MCF 10A (cell line): ENCODE results near the gene RUVBL1. TPM values are rescaled to one million over a fixed set of nuclear protein-coding genes. Genes with fewer than 3 reads are reported as not detected.
A peak's percentile ranks its signal among the peaks of the same experiment; 100 is the strongest.

Experiments
- BruUV-seq: library from RNA; stranded (reverse); fragments of 400-500 nt; replicated peaks from 2 replicates; lab custom pipeline; 2021; lab: Mats Ljungman, UMichigan
- CTCF ChIA-PET: fragments of 300-600 bp; sonication (Branson Sonifier 250); formaldehyde crosslinking; extraction: SDS; loops from one replicate; lab custom pipeline; 2021; ENCODE audit warnings: antibody characterized with exemption, inconsistent platforms; lab: Yijun Ruan, JAX
- POLR2A ChIA-PET: fragments of 300-600, 350-650 bp; sonication (Branson Sonifier 250); formaldehyde crosslinking; extraction: SDS; loops from one replicate; lab custom pipeline; 2020; ENCODE audit warnings: antibody characterized with exemption, inconsistent platforms; lab: Yijun Ruan, JAX
- DNase-seq: peaks from one replicate; pipeline ENCODE4 v3.0.0-alpha.2; 2018; ENCODE audit not compliant: unreplicated experiment
- H3K27ac Mint-ChIP-seq: one replicate; pipeline ENCODE4 v1.8.0; 2022; ENCODE audit warnings: mild to moderate bottlenecking, low read depth, mixed read lengths; ENCODE audit not compliant: unreplicated experiment
- H3K27me3 Mint-ChIP-seq: one replicate; pipeline ENCODE4 v1.8.0; 2022; ENCODE audit warnings: mixed read lengths; ENCODE audit not compliant: insufficient read depth, unreplicated experiment
- H3K36me3 Mint-ChIP-seq: one replicate; pipeline ENCODE4 v1.8.0; 2022; ENCODE audit warnings: mild to moderate bottlenecking, moderate library complexity, mixed read lengths; ENCODE audit not compliant: insufficient read depth, unreplicated experiment
- H3K4me1 Mint-ChIP-seq: one replicate; pipeline ENCODE4 v1.8.0; 2022; ENCODE audit warnings: mixed read lengths; ENCODE audit not compliant: insufficient read depth, unreplicated experiment
- H3K4me3 Mint-ChIP-seq: one replicate; pipeline ENCODE4 v1.8.0; 2022; ENCODE audit warnings: mild to moderate bottlenecking, moderate library complexity, mixed read lengths; ENCODE audit not compliant: unreplicated experiment
- H3K9me3 Mint-ChIP-seq: one replicate; pipeline ENCODE4 v1.8.0; 2022; ENCODE audit warnings: mixed read lengths; ENCODE audit not compliant: unreplicated experiment
- intact Hi-C: fragments of 100-400 bp; cut with micrococcal nuclease; formaldehyde crosslinking; loops from 2 replicates; pipeline ENCODE4 v1.14.1; 2022
- total RNA-seq: library from RNA; stranded (reverse); gene quantifications from 2 replicates; pipeline ENCODE4 v1.2.3, GENCODE V29; 2022
- TF ChIP-seq, protein P1 (sequence below): fragments of 200-600 bp; IDR thresholded peaks from one replicate; pipeline ENCODE4 v1.8.0; 2022; ENCODE audit warnings: antibody characterized with exemption, mild to moderate bottlenecking; ENCODE audit not compliant: unreplicated experiment

RUVBL1 gene
- total RNA-seq, 1 experiment from 2014 or later, result 114 TPM

DNA sequence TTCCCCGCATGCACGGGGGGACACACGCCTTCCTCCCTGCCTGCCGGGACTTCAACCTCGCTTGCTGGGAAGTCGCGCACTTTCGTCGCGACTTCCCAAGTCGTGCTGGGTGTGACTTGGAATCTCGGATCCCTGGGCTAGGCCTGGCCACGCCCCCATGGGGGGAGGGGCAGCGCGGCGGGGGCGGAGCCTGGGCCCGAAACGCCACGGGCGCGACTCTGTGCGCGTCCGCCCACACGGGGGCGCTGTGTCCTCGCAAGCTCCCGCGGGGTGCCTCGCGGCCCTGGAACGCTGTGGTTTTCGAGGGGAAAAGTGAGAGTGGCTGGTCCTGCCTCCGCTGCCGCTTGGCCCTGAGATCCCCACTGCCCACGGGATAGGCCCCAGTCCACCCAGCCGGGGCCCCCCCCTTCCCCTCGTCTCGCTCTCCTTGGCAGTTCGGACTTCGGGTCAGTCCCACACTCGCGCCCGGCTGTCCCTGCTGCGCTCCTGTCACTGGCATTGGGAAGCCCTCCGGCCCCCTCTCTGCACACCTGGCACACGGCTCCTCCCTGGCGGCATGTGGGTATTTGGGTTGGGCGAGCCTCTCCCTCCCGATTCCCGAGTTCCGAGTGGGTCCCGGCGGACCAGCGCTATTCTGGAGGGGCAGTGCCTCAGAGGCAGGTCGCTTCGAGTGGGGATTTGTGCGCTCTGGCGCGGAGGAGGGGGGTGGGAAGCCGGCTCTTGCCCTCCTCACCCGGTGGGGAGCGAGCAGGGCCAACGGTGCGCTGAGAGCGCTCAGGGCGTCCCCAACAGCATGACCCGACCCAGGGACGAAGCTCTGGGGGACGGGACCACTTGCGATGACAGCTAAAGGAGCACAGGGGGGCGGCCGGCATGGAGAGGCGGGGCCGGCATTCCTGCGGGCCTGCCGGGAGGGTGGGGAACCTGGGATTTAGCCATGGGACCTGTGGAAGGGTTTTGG is 47.8 kb downstream of the RUVBL1 start:
- TF ChIP-seq, protein P1, sequence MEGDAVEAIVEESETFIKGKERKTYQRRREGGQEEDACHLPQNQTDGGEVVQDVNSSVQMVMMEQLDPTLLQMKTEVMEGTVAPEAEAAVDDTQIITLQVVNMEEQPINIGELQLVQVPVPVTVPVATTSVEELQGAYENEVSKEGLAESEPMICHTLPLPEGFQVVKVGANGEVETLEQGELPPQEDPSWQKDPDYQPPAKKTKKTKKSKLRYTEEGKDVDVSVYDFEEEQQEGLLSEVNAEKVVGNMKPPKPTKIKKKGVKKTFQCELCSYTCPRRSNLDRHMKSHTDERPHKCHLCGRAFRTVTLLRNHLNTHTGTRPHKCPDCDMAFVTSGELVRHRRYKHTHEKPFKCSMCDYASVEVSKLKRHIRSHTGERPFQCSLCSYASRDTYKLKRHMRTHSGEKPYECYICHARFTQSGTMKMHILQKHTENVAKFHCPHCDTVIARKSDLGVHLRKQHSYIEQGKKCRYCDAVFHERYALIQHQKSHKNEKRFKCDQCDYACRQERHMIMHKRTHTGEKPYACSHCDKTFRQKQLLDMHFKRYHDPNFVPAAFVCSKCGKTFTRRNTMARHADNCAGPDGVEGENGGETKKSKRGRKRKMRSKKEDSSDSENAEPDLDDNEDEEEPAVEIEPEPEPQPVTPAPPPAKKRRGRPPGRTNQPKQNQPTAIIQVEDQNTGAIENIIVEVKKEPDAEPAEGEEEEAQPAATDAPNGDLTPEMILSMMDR, result peak; percentile 89
- peak; percentile 70 for DNase-seq
- ChIA-PET POLR2A (no interaction called here), CTCF (interaction anchor here (0.6 to 1.1 kb wide), 4 partner anchors 10 to 506 kb away, joined by 3 to 4 read pairs (median 4); no protein-coding TSS in a partner anchor)
- H3K27me3 Mint-ChIP-seq, result no peaks in the 10 kb centered on the region
- no peak overlapping the region for H3K27ac Mint-ChIP-seq
- intact Hi-C loops, result loop anchor here (1.0 kb wide), 1 partner anchor 57 kb away; no protein-coding TSS in a partner anchor
- peaks cover 7% of the 10 kb centered on the region for H3K4me1 Mint-ChIP-seq
- peak overlapping the region; percentile 72 for H3K4me3 Mint-ChIP-seq
- peaks cover 49% of the 10 kb centered on the region for H3K36me3 Mint-ChIP-seq
- no TSS peak for BruUV-seq
- no peaks in the 10 kb centered on the region for H3K9me3 Mint-ChIP-seq

DNA sequence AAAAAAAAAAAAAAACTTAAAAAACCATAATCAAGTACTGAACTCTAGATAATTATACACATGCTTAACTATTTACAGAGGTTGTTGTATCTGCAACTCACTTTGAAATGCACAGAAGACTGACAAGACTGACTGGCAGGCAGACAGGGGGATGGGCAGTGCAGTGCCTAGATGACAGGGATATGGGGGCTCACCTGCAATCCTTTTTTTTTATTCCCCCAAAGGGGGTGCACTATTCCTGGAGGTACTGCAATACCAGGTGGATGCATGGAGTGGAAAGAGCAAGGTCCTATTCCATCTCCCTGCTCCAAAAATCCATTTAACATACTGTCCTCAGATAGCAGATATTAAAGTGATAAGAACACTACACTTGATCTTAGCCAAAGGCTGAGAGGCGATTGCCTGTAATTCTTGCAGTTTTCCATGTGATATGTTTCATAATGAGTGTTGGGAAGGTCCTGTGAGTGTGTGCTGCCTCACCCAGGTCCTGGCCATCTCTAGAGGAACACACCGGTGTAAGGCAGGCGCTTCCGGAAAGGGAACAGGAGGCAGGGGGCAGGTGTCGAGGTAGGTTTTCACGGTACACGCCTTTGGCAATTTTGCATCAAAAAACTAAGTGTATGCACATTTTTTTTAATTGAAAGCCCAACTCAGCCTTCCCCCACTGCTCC is 48.6 kb downstream of the RUVBL1 start:
- ChIA-PET POLR2A (no interaction called here), CTCF (interaction anchor here (0.6 to 0.8 kb wide), 2 partner anchors 21 to 507 kb away, joined by 3 to 4 read pairs; no protein-coding TSS in a partner anchor)
- no TSS peak for BruUV-seq
- Mint-ChIP-seq H3K27me3 (no peaks in the 10 kb centered on the region), H3K9me3 (no peaks in the 10 kb centered on the region), H3K4me1 (no peaks in the 10 kb centered on the region), H3K27ac (no peak overlapping the region), H3K4me3 (peak overlapping the region; percentile 72), H3K36me3 (peaks cover 50% of the 10 kb centered on the region)
- peak; percentile 28 for DNase-seq
- TF ChIP-seq, protein P1, result no peak
- intact Hi-C loops, result loop anchor here (1.0 kb wide), 1 partner anchor 58 kb away; no protein-coding TSS in a partner anchor

DNA sequence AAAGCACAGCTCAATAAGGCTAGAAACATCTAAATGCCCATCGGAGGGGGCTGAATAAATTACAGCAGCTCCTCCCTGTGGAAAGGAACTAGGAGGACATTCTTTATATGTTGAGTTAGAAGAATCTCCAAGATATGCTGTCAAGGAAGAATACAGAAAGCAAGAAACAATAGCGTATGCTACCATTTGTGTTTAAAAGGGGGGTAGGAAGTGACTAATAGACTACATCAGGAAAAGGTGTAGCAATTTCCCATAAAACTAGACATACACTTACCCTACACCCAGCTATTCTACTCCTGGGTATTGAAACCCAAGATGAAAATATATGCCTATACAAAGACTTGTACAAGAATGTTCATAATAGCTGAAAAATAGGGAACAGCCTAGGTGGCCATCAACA is 49.8 kb downstream of the RUVBL1 start:
- no TSS peak for BruUV-seq
- POLR2A ChIA-PET, result interaction anchor here (0.9 to 1.2 kb wide), 2 partner anchors 9 to 20 kb away, joined by 3 to 4 read pairs; no protein-coding TSS in a partner anchor
- TF ChIP-seq, protein P1, result no peak
- Mint-ChIP-seq H3K36me3 (peaks cover 58% of the 10 kb centered on the region), H3K4me3 (no peak overlapping the region), H3K9me3 (no peaks in the 10 kb centered on the region), H3K27ac (no peak overlapping the region), H3K4me1 (no peaks in the 10 kb centered on the region), H3K27me3 (no peaks in the 10 kb centered on the region)
- CTCF ChIA-PET, result interaction anchor here (0.7 to 1.5 kb wide), 8 partner anchors 11 to 1131 kb away, joined by 3 to 7 read pairs (median 4); partner anchors contain the start of gene RUVBL1
- intact Hi-C loops, result no loop called here
- DNase-seq, result peak; percentile 29
